GM18858 (cell line): Measurements from ENCODE around the gene TGFBR1.

Source experiments
- ATAC-seq: cut with Tn5 transposase; IDR thresholded peaks from one replicate; pipeline ENCODE4 v1.9.1; 2021; ENCODE audit not compliant: unreplicated experiment

TGFBR1 gene

GRCh38 chr9:99130069-99130468 is 25.2 kb downstream of the TGFBR1 start:
- peak; percentile 55 for ATAC-seq

DNA sequence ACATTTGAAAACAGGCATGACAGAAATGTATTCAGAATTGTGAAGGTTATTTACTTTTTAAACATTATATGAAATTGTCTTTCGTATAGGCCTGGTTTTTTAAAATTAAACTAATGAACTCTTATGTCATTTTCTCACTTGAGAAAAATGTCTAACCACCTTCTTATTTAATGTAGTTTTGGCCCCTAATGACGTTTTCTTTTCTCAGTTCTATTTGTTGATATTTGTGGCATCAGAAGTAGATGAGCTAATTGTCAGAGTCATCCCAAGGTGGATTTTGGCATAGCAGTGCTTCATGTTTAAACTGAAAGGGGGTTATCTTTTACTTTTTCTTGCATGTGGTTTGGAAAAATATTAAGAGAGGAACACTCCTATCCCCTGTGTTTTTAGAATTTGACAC is 28.2 kb downstream of the TGFBR1 start:
- ATAC-seq = no peak

GRCh38 chr9:99134893-99135341 is 30.0 kb downstream of the TGFBR1 start:
- no peak for ATAC-seq

DNA sequence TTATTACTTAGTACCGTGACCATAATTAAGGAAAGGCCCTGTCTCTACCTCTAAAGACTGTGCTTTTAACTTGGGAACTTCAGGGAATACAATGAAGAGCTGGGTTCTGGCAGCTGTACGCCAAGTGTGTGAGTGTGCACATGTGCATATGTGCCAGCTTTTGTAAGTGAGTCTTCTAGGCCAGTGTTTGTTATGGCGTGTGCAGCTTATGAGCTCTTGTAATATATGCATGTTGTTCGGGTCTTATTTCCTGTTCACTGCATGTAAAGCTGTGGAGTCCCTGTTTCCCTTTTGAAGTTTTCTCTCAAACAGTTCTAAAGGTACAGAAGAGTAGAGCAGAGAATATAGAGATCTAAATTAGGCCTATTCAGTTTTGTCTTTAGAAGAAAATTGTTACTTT is 30.5 kb downstream of the TGFBR1 start:
- peak; percentile 40 for ATAC-seq

- ATAC-seq = no peak
These were observed 32.3 kb downstream of the TGFBR1 start for GRCh38 chr9:99137225-99137624.

GRCh38 chr9:99137891-99138290 is 33.0 kb downstream of the TGFBR1 start:
- ATAC-seq = no peak

- no peak for ATAC-seq
These were observed 33.7 kb downstream of the TGFBR1 start for GRCh38 chr9:99138424-99139284.

DNA sequence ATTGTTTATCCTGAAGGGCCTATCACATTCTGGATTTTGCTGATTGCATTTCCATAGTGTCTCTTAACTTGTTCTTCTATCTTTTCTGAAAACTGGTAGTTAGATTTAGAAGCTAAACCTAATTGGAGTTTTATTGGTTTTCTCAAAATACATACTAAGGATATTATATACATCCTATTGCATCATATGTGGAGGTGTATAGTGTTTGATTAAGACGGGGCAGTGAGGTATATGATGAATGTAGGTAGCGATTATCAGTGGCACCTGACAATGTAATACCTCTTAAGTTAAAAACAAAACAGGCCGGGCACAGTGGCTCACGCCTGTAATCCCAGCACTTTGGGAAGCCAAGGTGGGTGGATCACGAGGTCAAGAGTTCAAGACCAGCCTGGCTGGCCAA is 35.0 kb downstream of the TGFBR1 start:
- ATAC-seq = no peak

DNA sequence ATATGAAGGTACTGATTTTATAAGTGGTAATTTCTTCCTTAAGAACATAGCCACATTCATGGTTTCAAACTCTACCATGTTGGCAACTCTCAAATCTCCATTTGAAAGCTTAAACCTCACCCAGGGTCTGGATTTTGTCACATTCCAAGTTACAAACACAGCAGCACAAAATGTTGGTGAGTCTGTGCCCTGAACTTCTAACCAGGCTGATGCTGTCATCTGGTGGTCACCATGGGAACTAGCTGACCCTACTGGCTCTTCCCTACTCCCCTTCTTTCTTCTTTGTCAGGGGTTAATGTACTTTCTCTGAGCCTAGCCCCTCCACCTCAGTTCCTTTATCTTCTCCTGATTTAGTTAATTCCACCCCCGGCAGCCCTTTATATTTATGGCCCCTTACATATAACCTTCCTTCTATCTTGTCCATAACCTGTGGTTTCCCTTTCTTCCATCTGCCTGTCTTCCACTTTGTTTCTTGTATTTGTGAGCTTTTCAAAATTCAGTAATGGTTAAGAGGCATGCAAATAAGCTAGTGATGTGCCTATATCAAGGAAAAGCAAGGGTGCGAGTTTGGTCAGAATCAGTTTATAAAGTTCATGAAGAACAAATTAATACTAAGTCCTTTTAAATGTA is 35.9 kb downstream of the TGFBR1 start:
- no peak for ATAC-seq

- no peak for ATAC-seq
These were observed 36.9 kb downstream of the TGFBR1 start for GRCh38 chr9:99141849-99142248.

- ATAC-seq = no peak
These were observed 37.4 kb downstream of the TGFBR1 start for GRCh38 chr9:99142275-99142674.

DNA sequence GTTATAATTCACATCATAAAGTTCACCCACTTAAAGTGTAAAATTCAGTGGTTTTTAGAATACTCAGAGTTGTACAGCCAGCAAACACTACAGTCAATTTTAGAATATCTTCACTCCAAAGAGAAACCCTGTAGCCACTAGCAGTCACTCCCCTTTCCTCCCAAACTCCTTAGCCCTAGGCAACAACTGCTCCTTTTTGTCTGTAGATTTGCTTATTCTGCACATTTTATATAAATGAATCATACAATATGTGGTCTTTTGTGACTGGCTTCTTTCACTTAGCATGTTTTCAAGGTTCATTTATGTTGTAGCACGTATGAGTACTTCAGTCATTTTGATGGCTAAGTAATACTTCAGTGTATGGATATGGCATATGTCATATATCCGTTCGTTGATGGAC is 38.7 kb downstream of the TGFBR1 start:
- no peak for ATAC-seq

GRCh38 chr9:99144966-99145365 is 40.1 kb downstream of the TGFBR1 start:
- no peak for ATAC-seq

GRCh38 chr9:99146574-99146973 is 41.7 kb downstream of the TGFBR1 start:
- no peak for ATAC-seq

GRCh38 chr9:99147177-99147576 is 42.3 kb downstream of the TGFBR1 start:
- ATAC-seq = no peak

DNA sequence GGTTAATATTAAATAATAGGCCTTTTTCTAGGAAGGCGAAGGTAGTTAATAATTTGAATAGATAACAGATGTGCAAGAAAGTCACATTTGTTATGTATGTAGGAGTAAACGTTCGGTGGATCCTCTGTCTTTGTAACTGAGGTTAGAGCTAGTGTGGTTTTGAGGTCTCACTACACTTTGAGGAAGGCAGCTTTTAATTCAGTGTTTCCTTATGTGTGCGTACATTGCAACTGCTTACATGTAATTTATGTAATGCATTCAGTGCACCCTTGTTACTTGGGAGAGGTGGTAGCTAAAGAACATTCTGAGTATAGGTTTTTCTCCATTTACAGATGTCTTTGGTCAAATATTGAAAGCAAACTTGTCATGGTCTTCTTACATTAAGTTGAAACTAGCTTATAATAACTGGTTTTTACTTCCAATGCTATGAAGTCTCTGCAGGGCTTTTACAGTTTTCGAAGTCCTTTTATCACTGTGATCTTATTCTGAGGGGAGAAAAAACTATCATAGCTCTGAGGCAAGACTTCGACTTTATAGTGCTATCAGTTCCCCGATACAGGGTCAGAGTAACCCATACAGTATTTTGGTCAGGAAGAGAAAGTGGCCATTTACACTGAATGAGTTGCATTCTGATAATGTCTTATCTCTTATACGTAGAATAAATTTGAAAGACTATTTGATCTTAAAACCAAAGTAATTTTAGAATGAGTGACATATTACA is 45.7 kb downstream of the TGFBR1 start:
- no peak for ATAC-seq

- ATAC-seq = no peak
These were observed 49.4 kb downstream of the TGFBR1 start for GRCh38 chr9:99154356-99154755.

- ATAC-seq = no peak
These were observed 50.8 kb downstream of the TGFBR1 start for GRCh38 chr9:99155736-99156135.

- ATAC-seq = no peak
These were observed 53.7 kb downstream of the TGFBR1 start for GRCh38 chr9:99158629-99159028.

DNA sequence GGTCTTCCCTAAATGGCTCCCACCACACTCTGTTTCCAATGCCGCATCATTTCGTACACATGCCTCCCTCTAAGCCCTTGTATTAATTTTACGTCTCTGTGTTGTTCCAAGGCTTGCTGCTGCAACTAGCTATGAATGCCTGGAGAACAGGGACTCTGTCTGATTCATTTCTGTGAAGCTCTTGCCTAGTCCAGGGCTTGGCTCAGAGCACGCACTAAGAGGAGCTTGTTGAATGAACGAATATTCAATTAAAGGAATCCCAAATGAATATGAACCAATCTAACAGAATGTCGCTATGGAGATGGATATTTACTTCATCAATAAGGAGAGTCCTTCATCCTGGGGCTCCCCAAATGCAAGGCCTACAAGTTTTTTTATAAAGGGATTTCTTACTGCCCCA is 55.3 kb downstream of the TGFBR1 start:
- ATAC-seq = no peak

- ATAC-seq = no peak
These were observed 57.9 kb downstream of the TGFBR1 start for GRCh38 chr9:99162759-99163364.
